Measurements from ENCODE around the gene STK10.

GRCh38 chr5:172147857-172148256, 40.2 kb downstream of the STK10 start:
- TF ChIP-seq RFX5 (IDR thresholded peaks at IDR 0.05; ENCODE audit: low read length) (no peak), CTCF (IDR thresholded peaks at IDR 0.05) (no peak), ZBTB33 (IDR thresholded peaks at IDR 0.05; ENCODE audit: borderline replicate concordance, low read depth) (no peak), SIN3A (IDR thresholded peaks at IDR 0.05; ENCODE audit: borderline replicate concordance, low read depth, low read length) (no peak)
